Left kidney (tissue), 2 donors: ENCODE results near the gene IQCH. TPM values are rescaled to one million over a fixed set of nuclear protein-coding genes. Genes with fewer than 3 reads are reported as not detected.

Experiments used
- DNase-seq: peaks from one replicate; pipeline ENCODE4 v3.0.0-alpha.2; 2013
- polyA plus RNA-seq: library from polyadenylated mRNA; unstranded; fragments of 120-200 nt; gene quantifications from one replicate; pipeline ENCODE4 v1.2.1, GENCODE V29; 2013; ENCODE audit not compliant: insufficient read length

IQCH gene
- polyA plus RNA-seq, 1 donor, result 10.0 TPM

- no peak for DNase-seq
Observed at GRCh38 chr15:67300266-67301025, 45.9 kb downstream of the IQCH start.

DNA sequence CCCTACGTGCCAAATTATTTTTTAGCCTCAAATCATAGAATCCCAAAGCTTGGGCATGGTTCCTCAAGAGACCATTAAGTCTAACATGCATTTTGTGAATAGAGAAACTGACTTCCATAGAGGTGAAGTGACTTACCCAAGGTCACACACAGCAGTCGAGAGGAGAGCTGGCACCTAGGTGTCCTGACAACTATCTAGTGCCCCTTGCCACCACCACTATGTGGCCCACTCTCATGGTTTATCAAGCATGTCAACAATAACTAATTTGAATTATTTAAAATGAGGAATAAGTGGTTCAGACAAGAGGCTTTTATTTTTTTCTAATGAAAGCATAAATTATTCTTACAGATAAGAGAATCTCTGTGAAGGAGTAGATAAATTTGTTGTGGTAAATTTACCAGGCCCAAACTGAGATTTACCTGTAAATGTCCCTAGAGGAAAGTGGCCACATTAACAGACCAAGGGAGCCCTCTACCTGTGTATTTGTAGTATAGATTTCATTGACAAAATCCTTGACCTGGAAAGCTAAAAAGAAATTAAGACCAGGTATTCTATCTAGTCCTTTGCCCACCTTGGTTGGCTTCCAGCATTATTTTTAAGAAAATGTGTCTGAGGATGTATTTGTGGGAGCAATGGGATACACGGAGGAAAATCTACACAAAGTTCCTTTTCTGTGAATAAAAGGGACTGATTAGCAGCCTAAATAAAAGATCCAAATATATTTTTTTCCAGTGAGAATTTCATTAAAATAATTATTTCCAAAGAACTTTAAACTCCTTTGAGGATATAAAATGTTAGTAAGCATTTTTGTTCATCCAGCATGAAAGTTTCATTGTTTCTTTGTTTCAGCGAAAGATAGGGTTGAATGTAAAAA is 49.1 kb downstream of the IQCH start:
- DNase-seq, result peak; percentile 40

- DNase-seq, result no peak
Observed at GRCh38 chr15:67304778-67305177, 50.2 kb downstream of the IQCH start.

DNA sequence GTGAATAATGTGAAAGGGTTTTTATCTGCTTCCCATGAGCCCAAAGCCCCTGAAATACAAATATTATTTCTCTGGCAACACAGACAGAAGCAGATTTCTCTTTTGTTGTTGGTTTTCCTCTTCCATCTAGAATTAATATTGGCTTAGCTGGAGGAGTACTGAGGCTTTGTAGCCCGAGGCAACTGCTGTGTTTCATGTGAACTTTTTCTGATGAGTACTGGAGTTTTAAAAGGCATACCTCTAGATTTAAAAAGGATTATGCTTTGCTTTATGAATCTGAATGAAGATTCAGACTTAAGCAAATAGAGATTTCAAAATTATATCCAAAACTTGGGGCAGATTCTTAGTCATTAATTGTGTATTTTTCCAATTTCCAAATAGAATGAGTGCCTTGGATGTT is 50.9 kb downstream of the IQCH start:
- DNase-seq, result no peak

- no peak for DNase-seq
Observed at GRCh38 chr15:67307156-67307555, 52.6 kb downstream of the IQCH start.

DNA sequence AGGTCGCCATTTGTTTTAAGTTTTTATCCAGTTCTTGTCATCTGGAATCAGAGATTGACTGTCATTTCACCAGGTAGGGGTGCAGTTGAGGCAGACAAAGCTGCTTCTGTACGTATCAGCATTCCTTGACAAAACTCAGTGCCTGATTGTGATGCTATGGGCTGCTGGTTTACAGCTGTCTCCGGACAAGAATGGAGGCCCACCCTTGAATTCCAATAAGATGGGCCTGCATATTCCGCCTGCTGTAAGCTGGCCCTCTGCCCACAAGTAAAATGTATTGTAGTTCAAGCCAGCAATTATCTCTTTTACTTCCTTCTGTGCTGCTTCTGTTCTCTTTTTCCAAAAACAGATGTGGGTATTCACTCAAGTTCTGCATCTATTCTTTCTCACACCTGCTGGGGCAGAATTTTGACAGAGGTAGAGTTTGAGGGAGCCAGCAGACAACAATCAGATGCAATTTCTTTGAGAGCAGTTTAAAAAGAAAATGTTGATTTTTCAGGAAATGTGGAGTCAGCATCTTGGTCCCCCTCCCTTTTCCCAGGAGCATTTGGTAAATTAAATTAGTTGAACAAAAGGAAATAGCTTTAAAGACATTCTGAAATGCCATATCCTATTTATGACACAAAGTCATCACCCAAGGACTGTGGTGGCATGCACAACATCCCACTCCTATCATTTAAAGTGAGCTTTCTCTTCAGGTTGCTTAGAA is 53.5 kb downstream of the IQCH start:
- no peak for DNase-seq

DNA sequence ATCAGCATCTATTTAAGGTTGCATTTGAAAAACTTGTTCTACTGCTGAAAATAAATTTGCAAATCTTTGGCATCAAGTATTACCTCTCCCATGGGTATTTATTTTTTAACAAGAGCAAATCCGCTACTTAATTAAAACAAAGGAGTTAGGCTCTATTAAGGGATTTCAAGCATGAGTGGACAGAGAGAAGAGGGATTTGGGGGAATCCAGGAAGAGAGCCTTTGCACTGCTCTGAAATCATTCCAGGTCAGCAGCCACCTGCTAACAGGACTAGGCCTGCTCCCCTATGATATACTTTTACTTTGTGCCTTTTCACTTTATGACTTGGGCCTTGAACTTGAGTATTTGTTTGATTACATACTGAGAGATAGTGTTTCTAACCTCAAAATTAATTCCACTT is 57.1 kb downstream of the IQCH start:
- no peak for DNase-seq

GRCh38 chr15:67319961-67320360 is 65.4 kb downstream of the IQCH start:
- no peak for DNase-seq

DNA sequence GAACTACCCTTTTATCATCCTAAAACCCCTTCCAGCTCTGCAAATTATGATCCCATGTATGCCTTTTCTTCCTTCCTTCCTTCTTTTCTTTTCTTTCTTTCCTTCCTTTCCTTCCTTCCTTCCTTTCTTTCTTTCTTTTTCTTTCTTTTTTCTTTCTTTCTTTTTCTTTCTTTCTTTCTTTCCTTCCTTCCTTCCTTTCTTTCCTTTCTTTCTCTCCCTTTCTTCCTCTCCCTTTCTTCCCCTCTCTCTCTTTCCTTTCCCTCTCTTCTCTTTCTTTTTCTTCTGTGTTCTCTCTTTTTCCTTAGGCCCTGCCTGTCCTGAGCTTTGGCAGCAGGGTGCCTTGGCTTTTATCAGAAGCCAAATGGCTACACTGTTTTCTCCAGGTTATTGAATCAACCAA is 66.8 kb downstream of the IQCH start:
- DNase-seq, result no peak

DNA sequence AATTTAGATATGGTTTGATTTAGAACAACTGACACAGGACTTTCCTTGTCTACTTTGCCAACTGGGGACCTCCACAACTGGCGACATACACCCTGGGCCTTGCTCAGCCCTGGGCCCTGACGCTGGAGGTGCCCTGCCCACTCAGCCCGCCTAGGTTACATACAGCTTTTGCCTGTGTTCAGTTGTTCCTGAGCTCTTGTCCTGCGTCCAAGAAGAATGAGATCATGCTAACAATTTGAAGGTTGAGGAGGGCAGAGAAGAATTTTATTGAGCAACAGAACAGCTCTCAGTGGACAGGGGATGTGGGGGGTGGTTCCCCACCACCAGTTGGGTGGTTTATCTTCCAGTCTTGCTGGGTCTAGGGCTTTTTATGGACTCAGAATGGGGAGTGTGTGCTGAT is 67.9 kb downstream of the IQCH start:
- DNase-seq, result no peak

- no peak for DNase-seq
Observed at GRCh38 chr15:67327312-67327711, 72.7 kb downstream of the IQCH start.

GRCh38 chr15:67327737-67328136 is 73.2 kb downstream of the IQCH start:
- no peak for DNase-seq

DNA sequence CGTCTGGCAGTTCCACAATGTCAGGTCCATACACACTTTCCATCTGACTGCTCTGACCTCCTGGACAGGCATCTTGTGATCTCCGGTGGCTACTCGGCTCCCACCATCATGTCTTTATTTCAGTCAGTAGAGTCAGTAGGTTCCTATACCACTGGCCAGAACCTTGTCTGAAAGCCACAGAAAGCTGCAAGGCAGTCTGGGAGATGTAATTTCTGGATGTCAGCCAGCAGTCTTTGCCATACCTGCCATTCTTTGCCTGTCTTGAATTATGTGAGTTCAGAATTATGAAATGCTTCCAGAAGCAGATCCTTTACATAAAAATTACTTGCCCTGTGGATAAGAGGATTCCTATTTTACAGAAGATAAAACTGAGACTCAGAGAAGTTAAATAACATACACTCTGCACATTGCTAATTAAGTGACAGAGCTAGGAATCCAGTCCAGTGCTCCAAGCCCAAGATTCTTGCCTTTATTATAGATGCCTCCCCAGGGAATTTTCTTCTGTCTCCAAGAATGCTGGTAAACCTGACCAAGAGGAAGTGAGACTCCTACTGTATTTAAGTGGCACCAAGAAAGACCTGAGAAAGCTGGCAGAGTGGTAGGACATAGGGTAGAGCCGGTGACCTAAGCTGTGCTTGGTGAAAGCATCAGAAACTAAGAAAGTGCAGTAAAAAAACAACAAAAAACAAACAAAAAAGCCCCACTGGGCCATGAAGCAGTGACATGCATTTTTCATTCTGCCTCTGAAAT is 75.6 kb downstream of the IQCH start:
- DNase-seq, result no peak

DNA sequence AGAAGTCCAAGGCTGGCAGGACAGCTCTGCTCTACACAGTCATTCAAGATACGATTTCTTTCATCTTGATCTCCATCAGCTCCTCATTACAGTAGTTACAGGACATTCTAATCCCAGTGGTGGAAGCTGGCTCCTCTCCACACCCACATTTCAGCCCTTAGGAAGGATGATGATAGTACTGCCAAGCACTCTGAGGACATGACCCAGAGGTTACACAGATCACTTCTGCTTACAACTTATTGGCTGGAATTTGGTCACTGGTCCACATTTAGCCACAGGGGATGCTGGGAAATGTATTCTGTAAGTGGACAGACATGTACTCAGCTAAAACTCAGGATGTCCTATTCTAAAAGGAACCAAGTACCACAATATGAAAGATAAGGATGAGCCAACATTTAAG is 77.1 kb downstream of the IQCH start:
- DNase-seq, result no peak

GRCh38 chr15:67335026-67335425 is 80.4 kb downstream of the IQCH start:
- no peak for DNase-seq

DNA sequence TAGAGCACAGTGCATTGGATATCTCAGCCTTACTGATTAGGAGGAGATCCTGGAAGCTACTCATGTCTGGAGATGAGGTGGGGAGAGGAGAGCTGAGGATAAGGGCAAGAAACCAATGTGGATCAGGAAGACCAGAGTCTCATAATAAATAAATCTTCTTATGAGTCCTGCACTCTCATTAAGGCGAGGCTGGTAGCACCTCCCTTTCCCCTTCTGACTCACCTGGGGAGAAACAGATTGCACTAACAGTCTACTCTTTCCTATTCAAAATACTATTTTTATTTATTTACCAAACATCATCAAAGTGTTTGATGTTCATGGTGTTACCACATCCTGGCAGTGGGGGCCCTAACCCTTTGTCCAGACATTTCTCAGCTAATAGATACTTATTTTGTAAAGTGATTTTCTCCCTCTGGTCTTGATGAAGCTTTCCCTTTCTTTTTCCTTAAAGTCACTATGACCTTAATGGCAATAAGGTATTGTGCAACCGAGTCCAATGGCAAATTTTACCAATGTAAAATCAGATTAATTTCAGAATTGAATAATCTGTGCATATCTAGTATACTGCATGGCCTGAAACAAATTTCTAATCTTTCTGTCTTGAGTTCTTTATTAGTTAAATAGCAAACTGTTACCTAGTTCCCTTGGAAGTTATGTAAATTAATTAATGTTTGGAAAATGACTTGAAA is 81.1 kb downstream of the IQCH start:
- DNase-seq, result no peak

GRCh38 chr15:67340630-67341029 is 86.0 kb downstream of the IQCH start:
- DNase-seq, result no peak

DNA sequence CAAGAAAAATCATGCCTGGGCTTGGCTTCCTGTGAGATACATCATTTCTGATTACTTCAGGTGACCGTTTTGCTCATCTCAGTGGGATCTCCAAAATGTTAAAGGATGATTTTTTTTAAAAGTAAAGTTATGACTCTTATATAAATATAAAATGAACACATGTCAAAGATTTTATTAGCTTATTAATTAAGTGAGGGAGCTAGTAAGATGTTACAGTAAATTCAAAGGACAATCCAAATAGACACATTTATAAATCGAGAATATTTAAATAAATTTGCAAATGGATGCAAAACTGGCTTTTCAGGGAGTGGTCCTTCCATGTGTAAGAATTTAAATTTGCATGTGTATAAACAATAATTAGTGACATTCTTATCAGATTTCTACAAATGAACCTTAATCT is 87.0 kb downstream of the IQCH start:
- DNase-seq, result no peak

DNA sequence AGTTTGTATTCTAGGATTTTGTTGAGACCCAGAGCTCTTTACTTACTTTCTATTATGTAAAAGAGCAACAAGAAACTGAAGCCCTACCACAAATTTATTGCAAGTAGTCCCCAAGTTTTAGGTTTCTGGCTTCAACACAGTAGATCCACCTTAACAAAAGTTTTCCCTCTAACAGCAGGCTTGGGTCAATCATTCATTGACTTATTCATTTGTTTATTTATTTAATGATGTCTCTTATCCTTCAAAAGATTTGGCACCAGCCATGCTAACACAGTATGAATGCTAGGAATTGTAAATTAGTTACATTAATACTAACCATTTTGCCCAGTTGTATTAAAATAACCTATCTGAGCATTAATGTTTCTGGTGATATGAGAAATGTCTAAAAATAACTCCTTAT is 88.6 kb downstream of the IQCH start:
- no peak for DNase-seq

DNA sequence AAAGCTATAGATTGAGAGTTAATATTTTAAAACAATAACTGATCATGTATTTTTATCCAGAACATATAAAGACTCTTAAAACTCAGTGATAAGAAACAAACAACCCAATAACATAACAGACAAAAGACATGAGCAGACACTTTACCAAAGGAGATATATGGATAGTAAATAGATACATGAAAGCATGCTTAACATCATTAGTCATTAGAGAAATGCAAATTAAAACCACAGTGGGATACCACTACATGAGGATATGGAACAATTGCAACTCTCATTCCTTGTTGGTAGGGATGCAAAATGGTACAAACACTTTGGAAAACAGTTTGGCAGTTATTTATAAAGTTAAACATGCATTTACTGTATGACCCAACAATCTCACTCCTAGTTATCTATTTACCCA is 95.0 kb downstream of the IQCH start:
- DNase-seq, result no peak

GRCh38 chr15:67350042-67350441 is 95.5 kb downstream of the IQCH start:
- DNase-seq, result no peak

DNA sequence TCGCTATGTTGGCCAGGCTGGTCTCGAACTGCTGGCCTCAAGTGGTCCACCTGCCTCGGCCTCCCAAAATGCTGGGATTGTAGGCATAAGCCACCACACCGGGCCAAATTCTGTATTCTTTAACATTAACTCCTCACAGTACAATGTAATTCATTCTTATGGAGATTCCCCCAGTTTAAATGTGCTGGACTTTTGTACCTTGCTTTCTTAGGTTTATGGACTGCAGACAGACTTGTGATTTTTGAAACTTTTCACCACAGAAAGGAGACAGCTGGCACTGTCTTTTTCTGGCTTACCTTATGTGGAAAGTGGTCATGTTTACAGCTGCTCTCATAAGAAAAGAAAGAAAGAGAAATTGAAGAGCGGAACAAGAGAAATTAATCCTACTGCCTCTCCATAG is 103.8 kb downstream of the IQCH start:
- no peak for DNase-seq
